Activated CD8-positive, alpha-beta memory T cell treated with anti-CD3 and anti-CD28 coated beads for 24 hours (primary cell): ENCODE data around the gene SRSF10.
"Not testable (repeated sequence)": the region's sequence is repeated elsewhere in the genome, so short reads cannot be mapped to it uniquely, and the experiment has no call there.

Experiments
- DNase-seq: peaks from one replicate; pipeline ENCODE4 v3.0.0-alpha.2; 2020

SRSF10 gene

GRCh38 chr1:23958040-23958809 lies 21.9 kb downstream of the SRSF10 start:
- not testable (repeated sequence) for DNase-seq

GRCh38 chr1:23957096-23957495 lies 23.0 kb downstream of the SRSF10 start:
- DNase-seq: no peak

GRCh38 chr1:23953020-23953419 lies 27.1 kb downstream of the SRSF10 start:
- no peak for DNase-seq

- no peak for DNase-seq
Observed at GRCh38 chr1:23947366-23947765, 32.8 kb downstream of the SRSF10 start.

GRCh38 chr1:23936481-23937176 lies 43.5 kb downstream of the SRSF10 start:
- DNase-seq: no peak

GRCh38 chr1:23931491-23931880 lies 48.6 kb downstream of the SRSF10 start:
- no peak for DNase-seq

GRCh38 chr1:23930861-23931490 lies 49.2 kb downstream of the SRSF10 start:
- no peak for DNase-seq

- DNase-seq: no peak
Observed at GRCh38 chr1:23930270-23930669, 49.9 kb downstream of the SRSF10 start.

GRCh38 chr1:23928789-23929188 lies 51.3 kb downstream of the SRSF10 start:
- no peak for DNase-seq

GRCh38 chr1:23927097-23927496 lies 53.0 kb downstream of the SRSF10 start:
- DNase-seq: no peak

GRCh38 chr1:23925279-23925678 lies 54.8 kb downstream of the SRSF10 start:
- no peak for DNase-seq

GRCh38 chr1:23924601-23925000 lies 55.5 kb downstream of the SRSF10 start:
- DNase-seq: no peak

GRCh38 chr1:23923592-23924499 lies 56.3 kb downstream of the SRSF10 start:
- no peak for DNase-seq

GRCh38 chr1:23922321-23922943 lies 57.7 kb downstream of the SRSF10 start:
- no peak for DNase-seq

- peak; percentile 73 for DNase-seq
Observed at GRCh38 chr1:23916209-23917131, 63.7 kb downstream of the SRSF10 start.

GRCh38 chr1:23915466-23915865 lies 64.7 kb downstream of the SRSF10 start:
- DNase-seq: no peak

- no peak for DNase-seq
Observed at GRCh38 chr1:23914921-23915320, 65.2 kb downstream of the SRSF10 start.
